Hepatocyte (in vitro differentiated cells): ENCODE measurements around the gene PRAC2. TPM values are rescaled to one million over a fixed set of nuclear protein-coding genes. Genes with fewer than 3 reads are reported as not detected.

ENCODE experiments used
- DNase-seq: peaks from one replicate; pipeline ENCODE4 v3.0.0-alpha.2; 2016; ENCODE audit warnings: low spot score
- H2AFZ ChIP-seq: fragments of 200-600 bp; sonication (generic); 2 replicates; pipeline ENCODE4 v1.6.0; 2016; ENCODE audit warnings: antibody characterized with exemption, mild to moderate bottlenecking
- H3K27ac ChIP-seq: fragments of 200-600 bp; sonication (generic); 2 replicates; pipeline ENCODE4 v1.5.1; 2016; ENCODE audit warnings: mild to moderate bottlenecking
- H3K27me3 ChIP-seq: fragments of 200-600 bp; sonication (generic); 2 replicates; pipeline ENCODE4 v1.6.1; 2016
- H3K36me3 ChIP-seq: fragments of 200-600 bp; sonication (generic); replicated peaks from 2 replicates; pipeline ENCODE4 v1.5.1; 2016; ENCODE audit warnings: low read depth; ENCODE audit not compliant: insufficient read depth
- H3K4me1 ChIP-seq: fragments of 200-600 bp; sonication (generic); 2 replicates; pipeline ENCODE4 v1.5.1; 2016; ENCODE audit warnings: mild to moderate bottlenecking, moderate library complexity; ENCODE audit not compliant: insufficient read depth
- H3K4me2 ChIP-seq: fragments of 200-600 bp; sonication (generic); 2 replicates; pipeline ENCODE4 v1.6.0; 2016
- H3K4me3 ChIP-seq: fragments of 200-600 bp; sonication (generic); 2 replicates; pipeline ENCODE4 v1.5.1; 2016; ENCODE audit warnings: mild to moderate bottlenecking
- H3K79me2 ChIP-seq: fragments of 200-600 bp; sonication (generic); 2 replicates; pipeline ENCODE4 v1.6.0; 2017; ENCODE audit warnings: mild to moderate bottlenecking
- H3K9me2 ChIP-seq: fragments of 200-600 bp; sonication (generic); replicated peaks from 2 replicates; pipeline ENCODE4 v1.6.0; 2017; ENCODE audit warnings: mild to moderate bottlenecking; ENCODE audit not compliant: insufficient read depth
- H3K9me3 ChIP-seq: fragments of 200-600 bp; sonication (generic); 2 replicates; pipeline ENCODE4 v1.5.1; 2016; ENCODE audit warnings: low read depth, mild to moderate bottlenecking
- H4K20me1 ChIP-seq: fragments of 200-600 bp; sonication (generic); 2 replicates; pipeline ENCODE4 v1.6.0; 2016; ENCODE audit warnings: mild to moderate bottlenecking; ENCODE audit not compliant: insufficient read depth, poor library complexity, severe bottlenecking
- EZH2 ChIP-seq: fragments of 200-600 bp; sonication (generic); IDR thresholded peaks from 2 replicates; pipeline ENCODE4 v1.6.1; 2016; ENCODE audit warnings: antibody characterized with exemption, mild to moderate bottlenecking, borderline replicate concordance
- EZH2phosphoT487 ChIP-seq: fragments of 200-600 bp; sonication (generic); IDR thresholded peaks from one replicate; pipeline ENCODE4 v1.6.1; 2018; ENCODE audit warnings: antibody characterized with exemption, mild to moderate bottlenecking, low read depth, moderate library complexity; ENCODE audit not compliant: unreplicated experiment, severe bottlenecking
- WGBS: methylation state at CpG from one replicate; pipeline ENCODE4 v1.1.6; 2016; ENCODE audit warnings: low lambda C conversion rate; ENCODE audit errors: missing lambda C conversion rate; 5-methylcytosine and 5-hydroxymethylcytosine counted together
- polyA plus RNA-seq: library from polyadenylated mRNA; unstranded; fragments of >200 nt; fragmentation: Nextera tagmentation; extraction: Ambion mirVana; gene quantifications from 2 replicates; pipeline ENCODE4 v1.2.1, GENCODE V29; 2016
- total RNA-seq: library from RNA; depleted of rRNA; stranded (reverse); fragments of >200 nt; gene quantifications from 2 replicates; pipeline ENCODE4 v1.2.3, GENCODE V29; 2014
- TF ChIP-seq, protein P1 (sequence below): fragments of 200-600 bp; sonication (generic); IDR thresholded peaks from 2 replicates; pipeline ENCODE4 v1.5.1; 2016; ENCODE audit warnings: antibody characterized with exemption, mild to moderate bottlenecking; ENCODE audit not compliant: poor library complexity

The PRAC2 gene
- total and polyA plus RNA-seq, 2 experiments from 2014 or later: 1.5 TPM; not detected in 1

DNA sequence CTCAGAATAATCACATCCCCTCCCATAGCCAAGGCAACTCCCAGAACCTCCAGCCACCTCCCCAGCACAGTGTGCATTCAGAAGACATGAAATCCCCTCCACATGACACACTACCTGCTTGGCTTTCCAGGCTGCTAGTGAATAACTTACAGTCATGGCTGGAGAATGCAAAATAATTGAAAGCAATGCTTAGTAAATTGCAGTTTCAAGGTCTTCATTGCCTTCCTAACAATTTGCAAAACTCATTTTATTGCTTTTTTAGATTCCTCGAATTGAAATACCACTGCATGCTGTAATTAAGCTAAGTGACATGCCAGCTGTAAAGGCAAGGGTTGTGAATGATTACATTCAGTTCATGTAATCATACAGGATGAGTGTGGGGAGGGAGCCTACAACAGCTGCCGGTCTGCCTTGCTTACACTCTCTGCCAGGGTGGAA is 34.6 kb downstream of the PRAC2 start:
- Histone ChIP-seq H3K36me3 (no peaks in the 10 kb centered on the region), H3K4me1 (peaks cover 5% of the 10 kb centered on the region), H3K27ac (no peak overlapping the region), H3K27me3 (peaks cover 92% of the 10 kb centered on the region), H3K4me3 (no peak overlapping the region), H3K9me2 (no peaks in the 10 kb centered on the region), H3K4me2 (no peak overlapping the region), H3K79me2 (no peaks in the 10 kb centered on the region), H2AFZ (no peak overlapping the region), H4K20me1 (no peaks in the 10 kb centered on the region), H3K9me3 (no peaks in the 10 kb centered on the region)
- TF ChIP-seq EZH2phosphoT487 (no peak), EZH2 (no peak)
- TF ChIP-seq, protein P1, sequence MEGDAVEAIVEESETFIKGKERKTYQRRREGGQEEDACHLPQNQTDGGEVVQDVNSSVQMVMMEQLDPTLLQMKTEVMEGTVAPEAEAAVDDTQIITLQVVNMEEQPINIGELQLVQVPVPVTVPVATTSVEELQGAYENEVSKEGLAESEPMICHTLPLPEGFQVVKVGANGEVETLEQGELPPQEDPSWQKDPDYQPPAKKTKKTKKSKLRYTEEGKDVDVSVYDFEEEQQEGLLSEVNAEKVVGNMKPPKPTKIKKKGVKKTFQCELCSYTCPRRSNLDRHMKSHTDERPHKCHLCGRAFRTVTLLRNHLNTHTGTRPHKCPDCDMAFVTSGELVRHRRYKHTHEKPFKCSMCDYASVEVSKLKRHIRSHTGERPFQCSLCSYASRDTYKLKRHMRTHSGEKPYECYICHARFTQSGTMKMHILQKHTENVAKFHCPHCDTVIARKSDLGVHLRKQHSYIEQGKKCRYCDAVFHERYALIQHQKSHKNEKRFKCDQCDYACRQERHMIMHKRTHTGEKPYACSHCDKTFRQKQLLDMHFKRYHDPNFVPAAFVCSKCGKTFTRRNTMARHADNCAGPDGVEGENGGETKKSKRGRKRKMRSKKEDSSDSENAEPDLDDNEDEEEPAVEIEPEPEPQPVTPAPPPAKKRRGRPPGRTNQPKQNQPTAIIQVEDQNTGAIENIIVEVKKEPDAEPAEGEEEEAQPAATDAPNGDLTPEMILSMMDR: no peak
- WGBS: 53% methylated on average over 2 of the region's 2 CpGs
- DNase-seq: no peak

DNA sequence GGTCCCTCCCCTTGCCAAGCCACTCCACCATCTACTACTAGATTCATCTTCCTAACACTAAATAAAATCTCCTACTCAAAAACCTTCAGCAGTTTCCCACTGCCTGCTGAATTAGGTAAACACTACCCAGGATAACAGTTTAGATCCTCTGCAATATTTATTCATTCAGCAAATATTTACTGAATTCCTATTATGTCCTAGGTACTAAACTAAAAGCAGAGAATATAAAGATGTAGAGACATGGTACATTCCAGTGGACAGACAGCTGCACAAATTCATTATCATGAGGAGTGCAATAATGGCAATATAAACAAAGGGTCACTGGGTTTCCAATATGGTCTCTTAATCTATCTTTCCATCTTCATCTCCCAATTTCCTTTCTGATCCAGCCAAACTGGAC is 36.3 kb downstream of the PRAC2 start:
- Histone ChIP-seq H3K27ac (no peak overlapping the region), H3K27me3 (peaks cover 90% of the 10 kb centered on the region), H3K4me3 (no peak overlapping the region), H3K4me1 (peaks cover 5% of the 10 kb centered on the region), H3K4me2 (no peak overlapping the region), H4K20me1 (no peaks in the 10 kb centered on the region), H3K36me3 (no peaks in the 10 kb centered on the region), H3K9me3 (no peaks in the 10 kb centered on the region), H3K9me2 (no peaks in the 10 kb centered on the region), H2AFZ (no peak overlapping the region), H3K79me2 (no peaks in the 10 kb centered on the region)
- DNase-seq: no peak
- TF ChIP-seq EZH2phosphoT487: no peak
- TF ChIP-seq EZH2: no peak
- TF ChIP-seq, protein P1: no peak

DNA sequence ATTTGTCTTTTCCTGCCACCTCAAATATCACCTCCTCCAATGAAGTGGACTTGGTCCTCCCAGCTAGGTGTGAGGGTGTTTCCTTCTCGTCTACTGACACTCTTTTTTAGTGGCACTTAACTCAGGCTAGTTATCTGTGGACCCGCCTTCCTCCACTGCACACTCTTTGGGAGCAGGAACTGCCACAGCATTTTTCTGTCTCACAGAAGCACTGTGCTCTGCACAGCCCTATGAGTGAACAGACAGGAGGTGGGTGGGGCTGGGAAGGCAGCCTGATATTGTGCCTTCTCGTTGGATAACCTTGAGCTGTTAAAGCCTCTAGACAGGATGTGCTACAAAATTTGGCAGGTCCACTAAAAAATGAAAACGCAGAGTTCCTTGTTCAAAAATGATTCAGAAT is 37.4 kb downstream of the PRAC2 start:
- no peak overlapping the region for H3K4me3 ChIP-seq
- no peaks in the 10 kb centered on the region for H3K79me2 ChIP-seq
- TF ChIP-seq, protein P1: no peak
- TF ChIP-seq EZH2 (no peak), EZH2phosphoT487 (no peak)
- no peak overlapping the region for H2AFZ ChIP-seq
- no peaks in the 10 kb centered on the region for H3K4me1 ChIP-seq
- no peaks in the 10 kb centered on the region for H3K9me3 ChIP-seq
- DNase-seq: no peak
- WGBS: 57% methylated on average over 4 of the region's 4 CpGs
- no peak overlapping the region for H3K4me2 ChIP-seq
- H3K27ac ChIP-seq: no peak overlapping the region
- no peaks in the 10 kb centered on the region for H4K20me1 ChIP-seq
- H3K27me3 ChIP-seq: peaks cover 84% of the 10 kb centered on the region
- no peaks in the 10 kb centered on the region for H3K36me3 ChIP-seq
- no peaks in the 10 kb centered on the region for H3K9me2 ChIP-seq

DNA sequence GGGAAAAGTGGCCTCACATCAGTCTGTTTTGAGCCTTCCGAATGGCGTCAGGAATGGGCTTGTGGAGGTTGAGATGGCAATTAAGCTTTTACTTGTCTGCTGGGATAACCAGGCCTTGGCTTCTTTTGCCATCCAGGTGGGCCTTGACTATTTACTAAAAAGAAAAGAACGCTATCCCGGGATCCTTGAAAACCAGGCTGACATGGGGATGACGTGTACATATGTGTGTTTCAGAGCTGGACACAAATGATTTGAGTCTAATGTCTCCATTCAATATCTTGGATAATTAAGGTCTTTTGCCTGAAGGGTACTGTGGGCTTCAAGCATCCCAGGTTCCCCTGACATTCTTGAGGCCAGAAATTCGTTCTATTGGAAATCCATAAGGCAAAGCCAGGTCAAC is 38.1 kb downstream of the PRAC2 start:
- H3K4me2 ChIP-seq: no peak overlapping the region
- DNase-seq: no peak
- no peaks in the 10 kb centered on the region for H3K9me3 ChIP-seq
- H3K4me3 ChIP-seq: no peak overlapping the region
- H3K79me2 ChIP-seq: no peaks in the 10 kb centered on the region
- 83% methylated on average over 6 of the region's 6 CpGs for WGBS
- no peaks in the 10 kb centered on the region for H3K36me3 ChIP-seq
- no peak for TF ChIP-seq EZH2
- TF ChIP-seq, protein P1: no peak
- TF ChIP-seq EZH2phosphoT487: no peak
- H3K4me1 ChIP-seq: no peaks in the 10 kb centered on the region
- no peaks in the 10 kb centered on the region for H4K20me1 ChIP-seq
- H3K27me3 ChIP-seq: peaks cover 77% of the 10 kb centered on the region
- no peak overlapping the region for H3K27ac ChIP-seq
- H3K9me2 ChIP-seq: no peaks in the 10 kb centered on the region
- no peak overlapping the region for H2AFZ ChIP-seq
